GM23338 (cell line): ENCODE measurements around the gene BRDT. TPM values are rescaled to one million over a fixed set of nuclear protein-coding genes. Genes with fewer than 3 reads are reported as not detected.
A peak's percentile ranks its signal among the peaks of the same experiment; 100 is the strongest.

Source experiments
- ATAC-seq: fragments of 200-7000 bp; cut with Tn5 transposase; 3 replicates; pipeline ENCODE4 v1.9.1; 2020
- DNase-seq: peaks from one replicate; pipeline ENCODE4 v3.0.0-alpha.2; 2015; ENCODE audit warnings: low spot score
- H2AFZ ChIP-seq: fragments of 200-600 bp; sonication (generic); 2 replicates; pipeline ENCODE4 v1.8.0; 2016; ENCODE audit warnings: antibody characterized with exemption, mild to moderate bottlenecking, moderate library complexity
- H3F3A ChIP-seq: fragments of 200-600 bp; sonication (generic); replicated peaks from 2 replicates; pipeline ENCODE4 v1.8.0; 2017; ENCODE audit warnings: antibody characterized with exemption, mixed run types, low read depth
- H3K27ac ChIP-seq: fragments of 200-600 bp; sonication (generic); 2 replicates; pipeline ENCODE4 v1.6.1; 2016; ENCODE audit warnings: low read depth
- H3K27me3 ChIP-seq: fragments of 200-600 bp; sonication (generic); 2 replicates; pipeline ENCODE4 v1.8.0; 2016; ENCODE audit warnings: mild to moderate bottlenecking, mixed run types, moderate library complexity; ENCODE audit not compliant: insufficient read depth
- H3K36me3 ChIP-seq: fragments of 200-600 bp; sonication (generic); 2 replicates; pipeline ENCODE4 v1.8.0; 2016; ENCODE audit warnings: mild to moderate bottlenecking; ENCODE audit not compliant: insufficient read depth
- H3K4me1 ChIP-seq: fragments of 200-600 bp; sonication (generic); 2 replicates; pipeline ENCODE4 v1.8.0; 2016; ENCODE audit warnings: mild to moderate bottlenecking, moderate library complexity; ENCODE audit not compliant: insufficient read depth
- H3K4me2 ChIP-seq: fragments of 200-600 bp; sonication (generic); 2 replicates; pipeline ENCODE4 v1.7.1; 2017; ENCODE audit warnings: mixed run types
- H3K4me3 ChIP-seq: fragments of 200-600 bp; sonication (generic); 2 replicates; pipeline ENCODE4 v1.6.1; 2016; ENCODE audit warnings: mixed run types
- H3K79me2 ChIP-seq: fragments of 200-600 bp; sonication (generic); replicated peaks from 2 replicates; pipeline ENCODE4 v1.8.0; 2017; ENCODE audit warnings: mild to moderate bottlenecking; ENCODE audit not compliant: insufficient read depth
- H3K9me2 ChIP-seq: fragments of 200-600 bp; sonication (generic); 2 replicates; pipeline ENCODE4 v1.8.0; 2017; ENCODE audit not compliant: insufficient read depth
- H4K20me1 ChIP-seq: fragments of 200-600 bp; sonication (generic); replicated peaks from 2 replicates; pipeline ENCODE4 v1.8.0; 2017; ENCODE audit warnings: mild to moderate bottlenecking; ENCODE audit not compliant: insufficient read depth
- H3K27ac Mint-ChIP-seq: 2 replicates; pipeline ENCODE4 v1.8.0; 2020; ENCODE audit warnings: inconsistent platforms, mild to moderate bottlenecking, moderate library complexity, mixed read lengths
- H3K27me3 Mint-ChIP-seq: 3 replicates; pipeline ENCODE4 v1.8.0; 2022; ENCODE audit warnings: low read depth, mild to moderate bottlenecking, moderate library complexity, mixed read lengths, inconsistent platforms; ENCODE audit not compliant: insufficient read depth, poor library complexity
- H3K36me3 Mint-ChIP-seq: 3 replicates; pipeline ENCODE4 v1.8.0; 2021; ENCODE audit warnings: low read depth, mild to moderate bottlenecking, inconsistent platforms, moderate library complexity, mixed read lengths
- H3K4me1 Mint-ChIP-seq: 3 replicates; pipeline ENCODE4 v1.8.0; 2020; ENCODE audit warnings: mild to moderate bottlenecking, inconsistent platforms, mixed read lengths
- H3K4me3 Mint-ChIP-seq: 3 replicates; pipeline ENCODE4 v1.8.0; 2021; ENCODE audit warnings: moderate library complexity, mild to moderate bottlenecking, inconsistent platforms, mixed read lengths
- H3K9me3 Mint-ChIP-seq: 3 replicates; pipeline ENCODE4 v1.8.0; 2020; ENCODE audit warnings: moderate library complexity, mild to moderate bottlenecking, inconsistent platforms, mixed read lengths
- EZH2 ChIP-seq: fragments of 200-600 bp; sonication (generic); IDR thresholded peaks from one replicate; pipeline ENCODE4 v1.8.0; 2017; ENCODE audit warnings: antibody characterized with exemption, mild to moderate bottlenecking, low read depth; ENCODE audit not compliant: unreplicated experiment
- EZH2phosphoT487 ChIP-seq: fragments of 200-600 bp; sonication (generic); IDR thresholded peaks from one replicate; pipeline ENCODE4 v1.8.1; 2018; ENCODE audit warnings: antibody characterized with exemption; ENCODE audit not compliant: unreplicated experiment
- JUNB ChIP-seq: IDR thresholded peaks from one replicate; pipeline ENCODE4 v1.6.1; 2016; ENCODE audit warnings: antibody characterized with exemption; ENCODE audit not compliant: unreplicated experiment
- NANOG ChIP-seq: IDR thresholded peaks from 2 replicates; pipeline ENCODE4 v1.6.1; 2016; ENCODE audit warnings: antibody characterized with exemption, borderline replicate concordance
- POLR2AphosphoS5 ChIP-seq: IDR thresholded peaks from 2 replicates; pipeline ENCODE4 v1.6.1; 2016; ENCODE audit warnings: antibody characterized with exemption, low read depth
- REST ChIP-seq: IDR thresholded peaks from one replicate; pipeline ENCODE4 v1.6.1; 2018; ENCODE audit warnings: antibody characterized with exemption; ENCODE audit not compliant: unreplicated experiment
- ZNF114 ChIP-seq: fragments of 250-450 bp; sonication (Bioruptor Pico); IDR thresholded peaks from 2 replicates; pipeline ENCODE4 v1.5.0; 2020; ENCODE audit warnings: mild to moderate bottlenecking, moderate library complexity
- ZNF331 ChIP-seq: fragments of 250-450 bp; sonication (Bioruptor Pico); IDR thresholded peaks from 2 replicates; pipeline ENCODE4 v1.5.0; 2020; ENCODE audit warnings: low read depth, mild to moderate bottlenecking, moderate library complexity
- polyA plus RNA-seq: library from polyadenylated mRNA; unstranded; fragments of >200 nt; fragmentation: Nextera tagmentation; extraction: Ambion mirVana; gene quantifications from 2 replicates; pipeline ENCODE4 v1.2.1, GENCODE V29; 2016
- total RNA-seq: library from RNA; depleted of rRNA; stranded (reverse); fragments of >200 nt; shearing (Covaris generic); gene quantifications from 2 replicates; pipeline ENCODE4 v1.2.3, GENCODE V29; 2014

Gene BRDT
- total and polyA plus RNA-seq, 2 experiments from 2014 or later = 0.58 to 0.80 TPM

GRCh38 chr1:91968334-91968733, 19.1 kb downstream of the BRDT start:
- H3K27me3 Mint-ChIP-seq = no peaks in the 10 kb centered on the region
- Histone ChIP-seq H3K36me3 (no peaks in the 10 kb centered on the region), H3K27me3 (no peaks in the 10 kb centered on the region), H3K79me2 (no peaks in the 10 kb centered on the region), H3K9me2 (no peaks in the 10 kb centered on the region), H3K4me1 (no peaks in the 10 kb centered on the region), H3K4me3 (no peak overlapping the region), H4K20me1 (no peaks in the 10 kb centered on the region; the same call in 1 of the 2 replicates), H3F3A (no peaks in the 10 kb centered on the region), H3K4me2 (no peak overlapping the region), H2AFZ (no peak overlapping the region), H3K27ac (no peak overlapping the region)
- no peak for ATAC-seq
- no peaks in the 10 kb centered on the region for H3K9me3 Mint-ChIP-seq
- H3K36me3 Mint-ChIP-seq = no peaks in the 10 kb centered on the region
- DNase-seq = no peak
- no peak overlapping the region for H3K27ac Mint-ChIP-seq
- no peaks in the 10 kb centered on the region for H3K4me1 Mint-ChIP-seq
- TF ChIP-seq EZH2phosphoT487 (no peak), NANOG (no peak), ZNF114 (CRISPR knock-in tag) (no peak)
- no peak overlapping the region for H3K4me3 Mint-ChIP-seq

- H3K36me3 Mint-ChIP-seq = no peaks in the 10 kb centered on the region
- DNase-seq = no peak
- H3K27me3 ChIP-seq = no peaks in the 10 kb centered on the region
- no peaks in the 10 kb centered on the region for H3F3A ChIP-seq
- ATAC-seq = no peak
- H3K27ac ChIP-seq = no peak overlapping the region
- no peaks in the 10 kb centered on the region for H3K9me3 Mint-ChIP-seq
- no peaks in the 10 kb centered on the region for H3K4me1 ChIP-seq
- TF ChIP-seq EZH2phosphoT487 (no peak), NANOG (no peak), EZH2 (no peak), JUNB (no peak), POLR2AphosphoS5 (no peak), REST (no peak), ZNF331 (CRISPR knock-in tag) (no peak), ZNF114 (CRISPR knock-in tag) (no peak)
- no peak overlapping the region for H3K27ac Mint-ChIP-seq
- H3K36me3 ChIP-seq = no peaks in the 10 kb centered on the region
- no peaks in the 10 kb centered on the region for H3K27me3 Mint-ChIP-seq
- H3K79me2 ChIP-seq = no peaks in the 10 kb centered on the region
- no peak overlapping the region for H3K4me3 ChIP-seq
- H3K4me3 Mint-ChIP-seq = no peak overlapping the region
- H4K20me1 ChIP-seq = no peaks in the 10 kb centered on the region
- no peaks in the 10 kb centered on the region for H3K4me1 Mint-ChIP-seq
- H3K9me2 ChIP-seq = no peaks in the 10 kb centered on the region
- H3K4me2 ChIP-seq = no peak overlapping the region
- 0 out of 2 replicates have a peak overlapping the region, but pooled peaks have one; percentile 24 for H2AFZ ChIP-seq
Observed at GRCh38 chr1:91979383-91979782, 30.2 kb downstream of the BRDT start.
